GM19452 (cell line): ENCODE results near the gene APEX2.
"Not testable (repeated sequence)": the region's sequence is repeated elsewhere in the genome, so short reads cannot be mapped to it uniquely, and the experiment has no call there.

Experiments used
- ATAC-seq: cut with Tn5 transposase; IDR thresholded peaks from one replicate; pipeline ENCODE4 v1.9.1; 2021; ENCODE audit not compliant: unreplicated experiment

APEX2 gene, protein sequence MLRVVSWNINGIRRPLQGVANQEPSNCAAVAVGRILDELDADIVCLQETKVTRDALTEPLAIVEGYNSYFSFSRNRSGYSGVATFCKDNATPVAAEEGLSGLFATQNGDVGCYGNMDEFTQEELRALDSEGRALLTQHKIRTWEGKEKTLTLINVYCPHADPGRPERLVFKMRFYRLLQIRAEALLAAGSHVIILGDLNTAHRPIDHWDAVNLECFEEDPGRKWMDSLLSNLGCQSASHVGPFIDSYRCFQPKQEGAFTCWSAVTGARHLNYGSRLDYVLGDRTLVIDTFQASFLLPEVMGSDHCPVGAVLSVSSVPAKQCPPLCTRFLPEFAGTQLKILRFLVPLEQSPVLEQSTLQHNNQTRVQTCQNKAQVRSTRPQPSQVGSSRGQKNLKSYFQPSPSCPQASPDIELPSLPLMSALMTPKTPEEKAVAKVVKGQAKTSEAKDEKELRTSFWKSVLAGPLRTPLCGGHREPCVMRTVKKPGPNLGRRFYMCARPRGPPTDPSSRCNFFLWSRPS

GRCh38 chrX:54999717-55000598 lies at the start of gene APEX2:
TSS of gene APEX2 (plus strand) at chrX:55000363. CDS start at chrX:55000423, 60 bp downstream.
- peak; percentile 94 for ATAC-seq

DNA sequence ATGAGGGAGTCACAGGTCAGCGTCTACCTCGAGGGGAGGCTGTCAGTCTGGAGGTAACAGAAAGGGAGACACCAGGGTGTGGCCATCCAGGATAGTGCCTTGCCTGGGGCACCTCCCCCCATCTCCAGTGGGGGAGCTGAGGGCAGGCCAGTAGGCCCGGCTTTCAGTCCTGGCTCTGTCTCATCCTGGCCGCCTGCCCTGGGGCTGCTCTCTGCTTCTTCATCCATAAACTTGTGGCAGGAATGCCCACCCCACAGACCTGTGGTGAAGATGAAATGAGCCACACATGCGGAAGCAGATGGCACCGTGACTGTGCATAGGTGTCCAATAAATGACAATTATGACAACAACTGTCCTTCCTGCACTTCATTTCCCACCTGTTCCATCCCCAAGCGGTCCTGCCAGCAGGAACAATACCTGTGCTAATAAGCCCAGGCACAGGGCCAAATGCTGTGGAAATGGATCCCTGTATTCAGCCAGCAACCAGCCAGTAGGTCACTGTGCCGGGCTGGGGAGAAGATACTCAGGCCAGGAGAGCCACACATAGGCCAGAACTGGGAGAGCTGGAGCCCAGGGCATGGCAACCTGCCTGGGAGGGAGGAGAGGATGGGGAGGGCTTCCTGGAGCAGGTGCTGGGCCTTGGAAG lies 49.3 kb upstream of the APEX2 start:
- ATAC-seq = no peak

DNA sequence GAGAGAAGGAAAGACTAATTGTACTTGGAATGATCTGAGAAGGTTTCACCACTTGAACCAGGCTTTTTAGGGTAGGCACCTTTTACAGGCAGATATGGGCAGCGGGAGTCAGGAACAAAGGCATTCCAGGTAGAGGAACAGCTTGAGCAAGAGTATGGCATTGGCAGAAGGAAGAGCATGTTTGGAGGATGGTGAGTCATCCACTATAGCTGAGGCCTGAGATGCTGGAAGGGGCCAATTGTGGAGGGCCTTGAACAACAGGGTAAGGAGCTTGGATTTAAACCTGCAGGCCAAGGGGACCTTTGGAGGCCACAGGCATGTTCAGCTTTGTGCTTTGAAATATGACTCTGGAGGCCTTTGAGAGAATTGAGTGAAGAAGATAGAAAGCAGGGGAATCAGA lies 38.4 kb upstream of the APEX2 start:
- no peak for ATAC-seq

DNA sequence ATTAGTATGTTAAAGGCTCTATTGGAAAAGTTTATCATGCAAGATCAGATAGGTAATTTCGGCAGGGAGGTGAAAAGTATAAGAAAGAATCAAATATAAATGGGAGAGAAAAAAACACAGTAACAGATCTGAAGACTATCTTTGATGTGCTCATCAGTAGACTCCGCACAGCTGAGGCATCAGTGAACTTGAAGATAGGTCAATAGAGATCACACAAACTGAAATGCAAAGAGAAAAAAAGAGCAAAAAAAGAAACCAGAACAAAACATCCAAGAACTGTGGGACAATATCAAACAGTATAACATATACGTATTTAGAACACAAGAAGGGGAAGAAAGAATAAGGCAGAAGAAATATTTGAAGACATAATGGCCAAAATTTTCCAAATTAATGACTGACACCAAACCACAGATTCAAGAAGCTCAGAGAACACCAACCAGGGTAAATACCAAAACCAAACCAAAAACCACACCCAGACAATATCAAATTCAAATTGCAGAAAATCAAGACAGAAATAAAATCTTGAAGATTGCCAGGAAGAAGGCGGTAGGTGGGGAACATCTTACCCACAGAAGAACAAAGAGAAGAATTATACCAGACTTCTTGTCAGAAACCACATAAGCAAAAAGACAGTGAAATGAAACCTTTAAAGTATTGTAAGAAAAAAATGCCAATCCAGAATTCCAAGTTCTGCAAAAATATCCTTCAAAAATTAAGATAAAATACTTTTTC lies 35.2 kb upstream of the APEX2 start:
- no peak for ATAC-seq

- no peak for ATAC-seq
Observed at GRCh38 chrX:54977387-54977786, 22.8 kb upstream of the APEX2 start.

GRCh38 chrX:54978448-54978847 lies 21.7 kb upstream of the APEX2 start:
- ATAC-seq = no peak

GRCh38 chrX:54979432-54979831 lies 20.7 kb upstream of the APEX2 start:
- ATAC-seq = no peak

DNA sequence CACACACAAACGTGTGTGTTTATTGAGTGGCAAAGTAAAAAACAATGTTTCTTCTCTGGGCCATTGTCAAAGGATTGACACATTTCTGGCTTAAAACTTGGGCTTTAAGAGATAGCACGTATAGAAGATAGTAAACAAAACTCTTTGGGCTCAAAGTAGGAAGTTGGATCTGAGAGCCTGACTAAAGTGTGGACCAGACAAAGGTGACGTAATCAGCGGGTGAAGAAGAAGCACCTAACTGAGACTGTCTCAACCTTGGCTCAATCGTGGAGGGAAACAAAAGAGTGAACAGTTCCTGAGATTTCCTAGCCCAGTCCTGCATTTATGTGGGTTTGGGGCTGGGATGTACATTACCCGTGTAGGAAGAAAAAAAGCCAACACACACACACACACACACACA lies 19.8 kb upstream of the APEX2 start:
- no peak for ATAC-seq

DNA sequence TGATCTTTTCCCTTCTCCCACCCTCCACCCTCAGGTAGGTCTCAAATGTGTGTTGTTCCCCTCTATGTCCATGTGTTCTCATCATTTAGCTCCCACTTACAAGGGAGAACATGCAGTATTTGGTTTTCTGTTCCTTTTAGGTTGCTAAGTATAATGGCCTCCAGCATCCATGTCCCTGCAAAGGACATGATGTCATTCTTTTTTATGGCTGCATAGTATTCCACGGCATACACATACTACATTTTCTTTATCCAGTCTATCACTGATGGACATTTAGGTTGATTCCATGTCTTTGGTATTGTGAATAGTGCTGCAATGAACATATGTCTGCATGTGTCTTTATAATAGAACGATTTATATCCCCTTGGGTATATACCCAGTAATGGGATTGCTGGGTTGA lies 16.9 kb upstream of the APEX2 start:
- not testable (repeated sequence) for ATAC-seq

- ATAC-seq = no peak
Observed at GRCh38 chrX:54991706-54992105, 8.5 kb upstream of the APEX2 start.

GRCh38 chrX:54992911-54993622 lies 7.1 kb upstream of the APEX2 start:
- ATAC-seq = no peak

DNA sequence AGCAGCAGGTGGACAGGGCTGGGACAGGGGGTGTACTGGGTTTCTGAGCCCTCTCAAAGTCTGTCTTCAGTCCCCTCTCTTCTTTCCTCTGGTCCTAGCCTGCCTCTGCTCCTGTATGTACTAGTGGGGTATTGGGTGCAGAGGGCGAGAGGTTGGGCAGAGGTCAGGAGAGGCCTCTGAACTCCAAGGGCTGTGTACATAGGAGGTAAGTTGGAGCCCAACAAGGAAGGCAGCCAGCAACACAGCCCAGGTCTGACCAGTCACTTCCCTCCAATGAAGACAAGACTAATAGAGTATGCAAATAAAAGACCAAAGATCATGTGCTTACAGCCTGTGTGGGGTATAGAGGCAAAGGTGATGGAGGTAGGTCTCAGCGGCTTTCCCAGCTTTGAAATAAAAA lies 6.1 kb upstream of the APEX2 start, which contains the start of gene PFKFB1:
Gene PFKFB1 (minus strand): TSS at position 90 of the 400 bp plus-strand sequence. CDS start 181 bp downstream, outside the sequence.
- ATAC-seq = no peak

DNA sequence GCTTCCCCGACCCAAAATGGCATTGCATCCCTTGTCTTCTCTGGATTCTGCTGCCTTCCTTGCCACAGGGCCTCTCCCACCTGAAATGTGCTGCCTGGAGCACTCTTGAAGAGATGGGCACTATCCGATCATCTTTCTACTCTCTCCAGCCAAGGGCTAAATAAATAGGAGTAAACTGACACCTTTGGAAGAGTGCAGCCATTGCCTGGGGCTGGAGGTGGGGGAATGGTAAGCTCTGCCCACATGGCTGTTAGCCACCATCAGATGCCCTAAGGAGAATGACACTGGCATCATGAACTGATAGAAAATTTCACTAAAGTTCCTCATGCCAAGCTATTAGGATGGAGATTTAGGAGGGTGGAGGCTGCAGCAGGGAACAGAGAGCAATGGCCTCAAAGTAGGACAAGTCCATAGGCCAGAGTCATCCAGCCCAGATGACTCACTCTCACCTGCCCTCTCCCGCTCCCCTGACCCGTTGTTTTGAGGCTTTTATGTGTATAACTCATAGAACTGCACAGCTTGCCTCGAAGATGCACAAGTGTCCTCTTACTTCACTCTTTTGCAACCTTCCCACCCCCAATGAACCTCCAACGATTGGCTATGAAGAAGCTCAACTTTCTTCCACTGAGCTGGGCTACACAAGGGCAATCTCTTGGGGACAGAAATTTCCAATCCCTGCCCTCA lies 5.4 kb upstream of the APEX2 start:
- no peak for ATAC-seq

DNA sequence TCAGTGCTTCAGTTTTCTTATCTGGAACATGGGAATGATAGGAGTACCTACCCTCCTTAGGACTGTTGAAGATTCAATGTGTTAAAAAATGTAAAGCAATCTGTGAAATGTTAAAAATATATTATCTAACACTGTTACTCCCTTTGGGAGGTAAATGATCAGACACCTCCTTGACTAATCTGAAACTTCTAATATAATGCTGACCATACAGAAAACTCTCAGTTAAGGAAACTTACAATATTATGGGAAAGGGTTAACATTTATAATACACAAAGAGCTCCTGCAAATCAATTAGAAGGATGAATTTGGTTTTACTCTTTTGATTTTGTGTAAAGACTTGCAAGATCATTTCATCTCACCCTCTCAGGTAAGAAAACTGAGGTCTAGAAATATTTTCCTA lies 4.5 kb upstream of the APEX2 start:
- ATAC-seq = no peak

- ATAC-seq = no peak
Observed at GRCh38 chrX:55004231-55004630, 4.1 kb downstream of the APEX2 start.

DNA sequence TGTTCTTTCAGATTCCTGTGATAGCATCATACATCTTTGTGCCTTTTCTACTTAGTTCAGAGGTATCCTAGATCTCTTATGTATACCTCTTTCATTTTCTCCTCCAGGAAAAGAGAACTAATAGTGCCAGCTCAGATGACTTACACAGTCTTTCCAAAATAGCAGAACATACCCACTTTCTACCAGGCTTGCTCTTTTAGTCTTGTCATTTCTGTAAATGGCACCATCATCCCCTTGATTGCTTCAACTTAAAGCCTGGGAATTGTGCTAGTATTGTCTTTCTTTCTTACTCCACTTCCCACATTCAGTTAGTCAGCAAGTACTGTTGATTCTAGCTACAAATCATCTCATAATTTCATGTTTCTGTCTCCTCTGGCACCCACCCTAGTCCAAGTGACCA lies 5.1 kb downstream of the APEX2 start:
- no peak for ATAC-seq

DNA sequence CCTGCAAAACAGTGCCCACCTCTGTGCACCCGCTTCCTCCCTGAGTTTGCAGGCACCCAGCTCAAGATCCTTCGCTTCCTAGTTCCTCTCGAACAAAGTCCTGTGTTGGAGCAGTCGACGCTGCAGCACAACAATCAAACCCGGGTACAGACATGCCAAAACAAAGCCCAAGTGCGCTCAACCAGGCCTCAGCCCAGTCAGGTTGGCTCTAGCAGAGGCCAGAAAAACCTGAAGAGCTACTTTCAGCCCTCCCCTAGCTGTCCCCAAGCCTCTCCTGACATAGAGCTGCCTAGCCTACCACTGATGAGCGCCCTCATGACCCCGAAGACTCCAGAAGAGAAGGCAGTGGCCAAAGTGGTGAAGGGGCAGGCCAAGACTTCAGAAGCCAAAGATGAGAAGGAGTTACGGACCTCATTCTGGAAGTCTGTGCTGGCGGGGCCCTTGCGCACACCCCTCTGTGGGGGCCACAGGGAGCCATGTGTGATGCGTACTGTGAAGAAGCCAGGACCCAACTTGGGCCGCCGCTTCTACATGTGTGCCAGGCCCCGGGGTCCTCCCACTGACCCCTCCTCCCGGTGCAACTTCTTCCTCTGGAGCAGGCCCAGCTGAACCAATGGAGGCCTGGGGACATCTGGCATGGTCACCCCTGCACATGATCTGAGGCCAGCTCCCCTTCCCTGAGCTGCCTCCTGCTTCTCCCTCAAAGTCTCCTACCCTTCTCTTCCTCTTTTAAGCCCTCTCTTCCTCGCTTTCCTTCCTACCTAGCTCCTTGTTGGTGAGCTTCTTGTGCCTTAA lies 6.9 kb downstream of the APEX2 start:
- ATAC-seq = no peak

GRCh38 chrX:55007656-55008055 lies 7.5 kb downstream of the APEX2 start:
- no peak for ATAC-seq
